Neural progenitor cell (in vitro differentiated cells): ENCODE data around the gene PATJ. TPM values are rescaled to one million over a fixed set of nuclear protein-coding genes. Genes with fewer than 3 reads are reported as not detected.
"Not testable (repeated sequence)": the region's sequence is repeated elsewhere in the genome, so short reads cannot be mapped to it uniquely, and the experiment has no call there.

Experiments
- DNase-seq: peaks from one replicate; pipeline ENCODE4 v3.0.0-alpha.2; 2016; ENCODE audit warnings: low spot score
- H2AFZ ChIP-seq: fragments of 200-600 bp; sonication (generic); replicated peaks from 2 replicates; pipeline ENCODE4 v1.6.1; 2016; ENCODE audit warnings: antibody characterized with exemption
- H3F3A ChIP-seq: fragments of 200-600 bp; sonication (generic); 2 replicates; pipeline ENCODE4 v1.6.1; 2016; ENCODE audit warnings: antibody characterized with exemption, low read depth
- H3K27ac ChIP-seq: fragments of 200-600 bp; sonication (generic); 2 replicates; pipeline ENCODE4 v1.5.1; 2016; ENCODE audit warnings: mild to moderate bottlenecking
- H3K27me3 ChIP-seq: fragments of 200-600 bp; sonication (generic); 2 replicates; pipeline ENCODE4 v1.6.1; 2016; ENCODE audit warnings: mild to moderate bottlenecking, moderate library complexity
- H3K36me3 ChIP-seq: fragments of 200-600 bp; sonication (generic); 2 replicates; pipeline ENCODE4 v1.5.1; 2016
- H3K4me1 ChIP-seq: fragments of 200-600 bp; sonication (generic); 2 replicates; pipeline ENCODE4 v1.6.1; 2016; ENCODE audit warnings: mixed run types
- H3K4me2 ChIP-seq: fragments of 200-600 bp; sonication (generic); 2 replicates; pipeline ENCODE4 v1.6.1; 2016
- H3K4me3 ChIP-seq: fragments of 200-600 bp; sonication (generic); 2 replicates; pipeline ENCODE4 v1.5.1; 2016
- H3K79me2 ChIP-seq: fragments of 200-600 bp; sonication (generic); 2 replicates; pipeline ENCODE4 v1.6.1; 2016; ENCODE audit warnings: low read depth
- H3K9ac ChIP-seq: fragments of 200-600 bp; sonication (generic); 2 replicates; pipeline ENCODE4 v1.6.1; 2016
- H3K9me3 ChIP-seq: fragments of 200-600 bp; sonication (generic); 2 replicates; pipeline ENCODE4 v1.5.1; 2016; ENCODE audit warnings: low read depth
- H4K20me1 ChIP-seq: fragments of 200-600 bp; sonication (generic); 2 replicates; pipeline ENCODE4 v1.6.1; 2016; ENCODE audit warnings: low read depth
- H3K27ac Mint-ChIP-seq: 3 replicates; pipeline ENCODE4 v1.8.0; 2021; ENCODE audit warnings: mixed read lengths
- H3K27me3 Mint-ChIP-seq: 2 replicates; pipeline ENCODE4 v1.8.0; 2022; ENCODE audit warnings: low read depth, mild to moderate bottlenecking, inconsistent platforms, moderate library complexity, mixed read lengths; ENCODE audit not compliant: insufficient read depth
- H3K36me3 Mint-ChIP-seq: 3 replicates; pipeline ENCODE4 v1.8.0; 2021; ENCODE audit warnings: mixed read lengths
- H3K4me1 Mint-ChIP-seq: 3 replicates; pipeline ENCODE4 v1.8.0; 2021; ENCODE audit warnings: mixed read lengths
- H3K4me3 Mint-ChIP-seq: 3 replicates; pipeline ENCODE4 v1.8.0; 2021; ENCODE audit warnings: mild to moderate bottlenecking, moderate library complexity, mixed read lengths
- H3K9me3 Mint-ChIP-seq: 3 replicates; pipeline ENCODE4 v1.8.0; 2020; ENCODE audit warnings: mixed read lengths
- EZH2 ChIP-seq: fragments of 200-600 bp; sonication (generic); IDR thresholded peaks from 2 replicates; pipeline ENCODE4 v1.6.1; 2017; ENCODE audit warnings: antibody characterized with exemption, mild to moderate bottlenecking, moderate library complexity
- EZH2phosphoT487 ChIP-seq: fragments of 200-600 bp; sonication (generic); IDR thresholded peaks from 2 replicates; pipeline ENCODE4 v1.6.1; 2017; ENCODE audit warnings: antibody characterized with exemption
- total RNA-seq: library from RNA; depleted of rRNA; stranded (reverse); fragments of >200 nt; gene quantifications from 2 replicates; pipeline ENCODE4 v1.2.3, GENCODE V29; 2015; ENCODE audit warnings: low replicate concordance
- TF ChIP-seq, protein P1 (sequence below): fragments of 200-600 bp; sonication (generic); IDR thresholded peaks from 2 replicates; pipeline ENCODE4 v1.5.1; 2017; ENCODE audit warnings: antibody characterized with exemption, mild to moderate bottlenecking

Gene PATJ
- total RNA-seq, 1 donor from 2014 or later: 24.8 TPM

GRCh38 chr1:61836649-61837048, 94.4 kb downstream of the PATJ start:
- Histone ChIP-seq H3K4me3 (no peak overlapping the region), H3K36me3 (no peaks in the 10 kb centered on the region), H3F3A (peaks cover under 1% of the 10 kb centered on the region), H2AFZ (no peak overlapping the region), H4K20me1 (no peaks in the 10 kb centered on the region), H3K9me3 (no peaks in the 10 kb centered on the region), H3K79me2 (no peaks in the 10 kb centered on the region), H3K4me2 (no peak overlapping the region), H3K27ac (no peak overlapping the region), H3K4me1 (peaks cover under 1% of the 10 kb centered on the region), H3K9ac (no peak overlapping the region), H3K27me3 (no peaks in the 10 kb centered on the region)
- no peak for DNase-seq
- peaks cover 22% of the 10 kb centered on the region for H3K4me1 Mint-ChIP-seq
- H3K36me3 Mint-ChIP-seq: peaks cover 2% of the 10 kb centered on the region
- TF ChIP-seq, protein P1, sequence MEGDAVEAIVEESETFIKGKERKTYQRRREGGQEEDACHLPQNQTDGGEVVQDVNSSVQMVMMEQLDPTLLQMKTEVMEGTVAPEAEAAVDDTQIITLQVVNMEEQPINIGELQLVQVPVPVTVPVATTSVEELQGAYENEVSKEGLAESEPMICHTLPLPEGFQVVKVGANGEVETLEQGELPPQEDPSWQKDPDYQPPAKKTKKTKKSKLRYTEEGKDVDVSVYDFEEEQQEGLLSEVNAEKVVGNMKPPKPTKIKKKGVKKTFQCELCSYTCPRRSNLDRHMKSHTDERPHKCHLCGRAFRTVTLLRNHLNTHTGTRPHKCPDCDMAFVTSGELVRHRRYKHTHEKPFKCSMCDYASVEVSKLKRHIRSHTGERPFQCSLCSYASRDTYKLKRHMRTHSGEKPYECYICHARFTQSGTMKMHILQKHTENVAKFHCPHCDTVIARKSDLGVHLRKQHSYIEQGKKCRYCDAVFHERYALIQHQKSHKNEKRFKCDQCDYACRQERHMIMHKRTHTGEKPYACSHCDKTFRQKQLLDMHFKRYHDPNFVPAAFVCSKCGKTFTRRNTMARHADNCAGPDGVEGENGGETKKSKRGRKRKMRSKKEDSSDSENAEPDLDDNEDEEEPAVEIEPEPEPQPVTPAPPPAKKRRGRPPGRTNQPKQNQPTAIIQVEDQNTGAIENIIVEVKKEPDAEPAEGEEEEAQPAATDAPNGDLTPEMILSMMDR: no peak
- TF ChIP-seq EZH2: no peak
- TF ChIP-seq EZH2phosphoT487: no peak
- peaks cover 2% of the 10 kb centered on the region for H3K9me3 Mint-ChIP-seq
- no peak overlapping the region for H3K4me3 Mint-ChIP-seq
- H3K27ac Mint-ChIP-seq: no peak overlapping the region
- no peaks in the 10 kb centered on the region for H3K27me3 Mint-ChIP-seq

GRCh38 chr1:61837607-61838006, 95.3 kb downstream of the PATJ start:
- peaks cover 32% of the 10 kb centered on the region for H3K4me1 Mint-ChIP-seq
- not testable (repeated sequence) for H3K36me3 Mint-ChIP-seq, H3K4me2 ChIP-seq, H3K27me3 ChIP-seq, H3K4me1 ChIP-seq, H3K27ac Mint-ChIP-seq, H3K9me3 ChIP-seq, H3F3A ChIP-seq, H3K9ac ChIP-seq, DNase-seq, H3K36me3 ChIP-seq, H3K27me3 Mint-ChIP-seq, H3K27ac ChIP-seq, H3K4me3 ChIP-seq, H3K9me3 Mint-ChIP-seq, H3K4me3 Mint-ChIP-seq, H3K79me2 ChIP-seq, H2AFZ ChIP-seq, H4K20me1 ChIP-seq

- TF ChIP-seq EZH2phosphoT487 (no peak), EZH2 (no peak)
- TF ChIP-seq, protein P1: no peak
- no peaks in the 10 kb centered on the region for H4K20me1 ChIP-seq
- no peak overlapping the region for H3K4me3 ChIP-seq
- H3F3A ChIP-seq: peaks cover 12% of the 10 kb centered on the region
- H3K9ac ChIP-seq: no peak overlapping the region
- no peak overlapping the region for H2AFZ ChIP-seq
- no peaks in the 10 kb centered on the region for H3K9me3 ChIP-seq
- no peaks in the 10 kb centered on the region for H3K36me3 ChIP-seq
- Mint-ChIP-seq H3K4me1 (peaks cover 38% of the 10 kb centered on the region), H3K27ac (no peak overlapping the region), H3K4me3 (no peak overlapping the region), H3K36me3 (peaks cover 2% of the 10 kb centered on the region), H3K9me3 (peaks cover 2% of the 10 kb centered on the region), H3K27me3 (no peaks in the 10 kb centered on the region)
- H3K79me2 ChIP-seq: no peaks in the 10 kb centered on the region
- no peak for DNase-seq
- H3K4me1 ChIP-seq: peaks cover 4% of the 10 kb centered on the region
- no peak overlapping the region for H3K4me2 ChIP-seq
- no peaks in the 10 kb centered on the region for H3K27me3 ChIP-seq
- no peak overlapping the region for H3K27ac ChIP-seq
These were observed 97.4 kb downstream of the PATJ start for GRCh38 chr1:61839679-61840078.

GRCh38 chr1:61842036-61842435, 99.8 kb downstream of the PATJ start:
- H3K27ac Mint-ChIP-seq: peak overlapping the region; percentile 85
- H3K79me2 ChIP-seq: no peaks in the 10 kb centered on the region
- no peak overlapping the region for H3K4me2 ChIP-seq
- H3K4me3 Mint-ChIP-seq: no peak overlapping the region
- H3K27me3 Mint-ChIP-seq: no peaks in the 10 kb centered on the region
- no peak overlapping the region for H2AFZ ChIP-seq
- no peaks in the 10 kb centered on the region for H4K20me1 ChIP-seq
- H3K27me3 ChIP-seq: no peaks in the 10 kb centered on the region
- H3K9me3 ChIP-seq: no peaks in the 10 kb centered on the region
- peaks cover 2% of the 10 kb centered on the region for H3K9me3 Mint-ChIP-seq
- TF ChIP-seq, protein P1: no peak
- TF ChIP-seq EZH2phosphoT487 (no peak), EZH2 (no peak)
- peaks cover 4% of the 10 kb centered on the region for H3K4me1 ChIP-seq
- no peak overlapping the region for H3K9ac ChIP-seq
- peaks cover 36% of the 10 kb centered on the region for H3K4me1 Mint-ChIP-seq
- H3K27ac ChIP-seq: peak overlapping the region; percentile 47
- H3F3A ChIP-seq: peaks cover 12% of the 10 kb centered on the region
- no peaks in the 10 kb centered on the region for H3K36me3 ChIP-seq
- peaks cover 5% of the 10 kb centered on the region for H3K36me3 Mint-ChIP-seq
- no peak for DNase-seq
- no peak overlapping the region for H3K4me3 ChIP-seq
